Adrenal gland (tissue), 12 donors: ENCODE data around the gene ASXL1. TPM values are rescaled to one million over a fixed set of nuclear protein-coding genes. Genes with fewer than 3 reads are reported as not detected.
A peak's percentile ranks its signal among the peaks of the same experiment; 100 is the strongest.

Experiments
- DNase-seq, 7 donors: peaks; one replicate each; pipeline ENCODE4 v3.0.0-alpha.2; 2019 to 2020
- H3K27ac ChIP-seq, 5 donors: fragments of 200-600 bp; sonication (generic) in 4 of 5; 1 replicate in 3 of 5; 2 replicates in 2 of 5; pipeline versions ENCODE4 v1.5.1 to v1.8.0; 2016 to 2020; ENCODE audit warnings: mild to moderate bottlenecking in 1 of 5
- H3K27me3 ChIP-seq: fragments of 200-600 bp; 2 replicates; pipeline ENCODE4 v1.8.0; 2021
- H3K36me3 ChIP-seq, 2 donors: fragments of 200-600 bp; replicated peaks in 1 of 2; 1 replicate in 1 of 2; 2 replicates in 1 of 2; pipeline versions ENCODE4 v1.5.1 to v1.8.0; 2018 to 2022
- H3K4me1 ChIP-seq, 2 donors: fragments of 200-600 bp; replicated peaks in 1 of 2; 1 replicate in 1 of 2; 2 replicates in 1 of 2; pipeline versions ENCODE4 v1.5.1 to v1.8.0; 2018 to 2021
- H3K4me3 ChIP-seq, 4 donors: fragments of 200-600 bp; sonication (generic) in 3 of 4; one replicate each; pipeline ENCODE4 v1.5.1; 2016 to 2018
- H3K9me3 ChIP-seq, 3 donors: fragments of 200-600 bp; sonication (generic) in 1 of 3; replicated peaks in 1 of 3; 1 replicate in 2 of 3; 2 replicates in 1 of 3; pipeline versions ENCODE4 v1.5.1 to v1.8.0; 2016 to 2021
- CTCF ChIP-seq, 6 experiments: fragments of 450-650 bp in 4 of 6; fragments of 200-600 bp in 2 of 6; sonication (generic) in 1 of 6; IDR thresholded peaks; 1 replicate in 5 of 6; 2 replicates in 1 of 6; pipeline versions ENCODE4 v1.5.1 to v1.8.0; 2016 to 2021; ENCODE audit warnings: antibody characterized with exemption in 6 of 6, mild to moderate bottlenecking in 2 of 6, moderate library complexity in 1 of 6
- POLR2A ChIP-seq, 2 donors: fragments of 450-650 bp; IDR thresholded peaks; one replicate each; pipeline ENCODE4 v1.6.1; 2017; ENCODE audit warnings: antibody characterized with exemption in 2 of 2, mild to moderate bottlenecking in 2 of 2, moderate library complexity in 1 of 2
- WGBS, 4 donors: extraction: QIAGEN DNeasy Blood & Tissue Kit in 2 of 4; methylation state at CpG; one replicate each; pipeline versions ENCODE4 v1.1.5 to v1.1.7; 2013 to 2017; 5-methylcytosine and 5-hydroxymethylcytosine counted together
- intact Hi-C, 2 donors: fragments of 100-400 bp; cut with DNase I; formaldehyde crosslinking; loops; one replicate each; pipeline versions ENCODE4 v1.14.1 to v1.15.0; 2022 to 2023
- polyA plus RNA-seq, 3 donors: library from polyadenylated mRNA; stranded (reverse); fragments of 200-250 nt in 2 of 3; fragments of 350-450 nt in 1 of 3; fragmentation: Illumina TruSeq in 1 of 3; extraction: RNeasy Lipid Tissue Mini Kit (QIAGEN cat#74804) in 1 of 3; gene quantifications; one replicate each; pipeline ENCODE4 v1.2.3, GENCODE V29; 2013 to 2014
- total RNA-seq, 9 donors: library from RNA; depleted of rRNA in 4 of 9; stranded (reverse); fragments of >200 nt in 4 of 9; fragments of 120-200 nt in 1 of 9; fragmentation: NEBNext Ultra II Directional in 1 of 9; extraction: Animal tissue kit (Norgen Biotek cat#: 25700) in 1 of 9; gene quantifications; one replicate each; pipeline versions ENCODE4 v1.1.0 to v1.2.4, GENCODE V29; 2013 to 2023
- donor health status: healthy with polysubstance abuse.
- donor health status: Bipolar disorder and iron deficiency.
- donor health status: DM: yes; HTN: yes; CAD: no.
- donor health status: DM: no; HTN: no; CAD: no.
- donor health status: DM: no; HTN: no; CAD: no.
- donor health status: DM: yes; HTN: yes; CAD: no.

The ASXL1 gene
- total and polyA plus RNA-seq, 12 donors, result 19.9 to 77.7 (median 51.8) TPM

GRCh38 chr20:32487381-32487780 lies 129.2 kb downstream of the ASXL1 start:
- intact Hi-C loops, result loop anchor here in 1 of 2 donors (10.0 kb wide), 1 partner anchor 153 kb away; no protein-coding TSS in a partner anchor
- Histone ChIP-seq H3K4me1 (peaks cover 7 to 21% of the 10 kb centered on the region in 2 donors), H3K27ac (no peak overlapping the region), H3K4me3 (no peak overlapping the region), H3K27me3 (no peaks in the 10 kb centered on the region), H3K36me3 (no peaks in the 10 kb centered on the region), H3K9me3 (no peaks in the 10 kb centered on the region)
- no peak for TF ChIP-seq CTCF (IDR thresholded peaks at IDR 0.05)
- no peak for TF ChIP-seq POLR2A (IDR thresholded peaks at IDR 0.05)
- WGBS, 4 donors, result 76 to 82% (median 82%) methylated on average over 3 of the region's 3 CpGs
- peak in 2 of 7 donors; percentile 7 for DNase-seq

GRCh38 chr20:32488066-32488838 lies 130.1 kb downstream of the ASXL1 start:
- no peaks in the 10 kb centered on the region for H3K9me3 ChIP-seq
- intact Hi-C loops, result loop anchor here in 1 of 2 donors (10.0 kb wide), 1 partner anchor 153 kb away; no protein-coding TSS in a partner anchor
- no peaks in the 10 kb centered on the region for H3K36me3 ChIP-seq
- DNase-seq, result peak in 2 of 7 donors; percentile 4 to 35
- H3K4me3 ChIP-seq, result no peak overlapping the region
- H3K27me3 ChIP-seq, result no peaks in the 10 kb centered on the region
- H3K4me1 ChIP-seq, result peaks cover 3 to 20% of the 10 kb centered on the region in 2 donors
- WGBS, 4 donors, result 96 to 98% (median 97%) methylated on average over 7 of the region's 7 CpGs
- no peak for TF ChIP-seq CTCF (IDR thresholded peaks at IDR 0.05)
- no peak for TF ChIP-seq POLR2A (IDR thresholded peaks at IDR 0.05)
- H3K27ac ChIP-seq, result no peak overlapping the region

Other genes starting within 250 kb of the ASXL1 start
- gene TM9SF4, start 248.6 kb upstream of the ASXL1 start, total RNA-seq, result 10 to 100 TPM; 36.0 to 61.0 (median 47.9) TPM
- 10 to 100 TPM; 23.2 to 47.3 (median 34.4) TPM for gene TM9SF4, start 248.6 kb upstream of the ASXL1 start, polyA plus RNA-seq
- 1 to 10 TPM; 1.3 to 7.1 (median 5.6) TPM for gene PLAGL2, start 150.6 kb upstream of the ASXL1 start, total RNA-seq
- gene PLAGL2, start 150.6 kb upstream of the ASXL1 start, polyA plus RNA-seq, result 1 to 10 TPM; 2.1 to 4.1 (median 2.3) TPM
- 10 to 100 TPM; 23.7 to 45.5 (median 30.1) TPM for gene POFUT1, start 150.5 kb upstream of the ASXL1 start, total RNA-seq
- gene POFUT1, start 150.5 kb upstream of the ASXL1 start, polyA plus RNA-seq, result 10 to 100 TPM in 2 of 3 donors, 1 to 10 TPM in 1; 8.5 to 27.3 (median 10.1) TPM
- gene KIF3B, start 80.7 kb upstream of the ASXL1 start, total RNA-seq, result 10 to 100 TPM; 22.9 to 49.4 (median 29.6) TPM
- 10 to 100 TPM in 2 of 3 donors, 1 to 10 TPM in 1; 8.4 to 62.1 (median 12.9) TPM for gene KIF3B, start 80.7 kb upstream of the ASXL1 start, polyA plus RNA-seq
- 10 to 100 TPM in 8 of 9 donors, 1 to 10 TPM in 1; 9.7 to 30.4 (median 15.9) TPM for gene NOL4L, start 227.0 kb downstream of the ASXL1 start, total RNA-seq
- gene NOL4L, start 227.0 kb downstream of the ASXL1 start, polyA plus RNA-seq, result 10 to 100 TPM in 2 of 3 donors, 1 to 10 TPM in 1; 6.4 to 29.8 (median 13.8) TPM